NCI-H2107 (cell line): ENCODE results near the gene SCGB1D1.
"Not testable (repeated sequence)": the region's sequence is repeated elsewhere in the genome, so short reads cannot be mapped to it uniquely, and the experiment has no call there.

Experiments
- DNase-seq: peaks from one replicate; lab custom pipeline; 2025; lab: John Stamatoyannopoulos, UW

SCGB1D1 gene

DNA sequence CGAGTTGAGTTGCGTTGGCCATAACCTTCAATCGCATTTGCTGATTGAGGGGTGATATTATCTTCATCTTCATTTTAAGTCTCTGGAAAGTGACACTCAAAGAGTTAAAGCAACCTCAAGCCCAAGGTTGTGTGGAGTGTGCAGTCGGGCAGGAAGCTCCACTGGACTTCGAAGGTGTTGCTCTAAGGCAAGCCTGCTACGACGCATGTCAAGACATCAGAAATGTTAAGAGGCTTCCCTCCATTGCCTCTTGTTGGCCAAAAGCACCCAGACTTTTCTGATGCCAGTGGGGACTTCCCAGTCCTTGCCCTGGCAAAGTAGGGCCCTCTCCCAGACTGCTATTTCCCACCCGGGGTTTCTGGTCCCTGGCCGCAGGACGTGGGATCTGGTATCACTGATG lies 23.6 kb upstream of the SCGB1D1 start:
- DNase-seq = no peak

DNA sequence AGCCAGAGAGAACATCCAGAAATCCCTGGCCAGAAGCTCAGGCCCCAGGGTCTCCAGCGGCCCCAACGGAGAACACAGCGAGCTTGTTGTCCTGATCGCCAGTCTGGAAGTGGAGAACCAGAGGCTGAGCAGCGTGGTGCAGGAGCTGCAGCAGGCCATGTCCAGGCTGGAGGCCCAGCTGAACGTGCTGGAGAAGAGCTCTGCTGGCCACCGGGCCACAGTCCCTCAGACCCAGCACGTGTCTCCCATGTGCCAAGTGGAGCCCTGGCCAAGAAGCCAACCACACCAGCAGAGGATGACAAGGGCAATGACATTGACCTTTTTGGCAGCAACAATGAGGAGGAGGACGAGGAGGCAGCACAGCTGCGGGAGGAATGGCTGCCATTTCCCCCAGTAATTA lies 20.6 kb upstream of the SCGB1D1 start:
- no peak for DNase-seq

DNA sequence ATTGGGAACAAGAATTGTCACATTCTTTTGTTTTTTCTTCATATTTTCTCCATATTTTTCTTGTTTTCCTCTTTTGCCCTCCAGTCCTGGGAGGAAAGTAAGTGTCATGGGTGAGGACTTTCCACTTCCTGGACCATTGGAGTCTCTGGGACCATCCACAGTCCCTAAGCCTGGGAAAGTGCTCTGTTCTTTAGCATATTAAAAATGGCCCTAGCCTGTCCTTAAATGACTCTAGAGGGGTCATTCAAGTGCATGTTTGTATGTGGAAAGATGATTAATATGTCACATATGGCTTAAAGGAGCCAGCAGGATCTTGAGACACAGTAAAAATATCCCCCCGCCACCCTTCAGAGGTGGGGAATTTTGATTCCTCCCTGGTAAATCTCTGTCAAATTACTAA lies 20.1 kb upstream of the SCGB1D1 start:
- no peak for DNase-seq

DNA sequence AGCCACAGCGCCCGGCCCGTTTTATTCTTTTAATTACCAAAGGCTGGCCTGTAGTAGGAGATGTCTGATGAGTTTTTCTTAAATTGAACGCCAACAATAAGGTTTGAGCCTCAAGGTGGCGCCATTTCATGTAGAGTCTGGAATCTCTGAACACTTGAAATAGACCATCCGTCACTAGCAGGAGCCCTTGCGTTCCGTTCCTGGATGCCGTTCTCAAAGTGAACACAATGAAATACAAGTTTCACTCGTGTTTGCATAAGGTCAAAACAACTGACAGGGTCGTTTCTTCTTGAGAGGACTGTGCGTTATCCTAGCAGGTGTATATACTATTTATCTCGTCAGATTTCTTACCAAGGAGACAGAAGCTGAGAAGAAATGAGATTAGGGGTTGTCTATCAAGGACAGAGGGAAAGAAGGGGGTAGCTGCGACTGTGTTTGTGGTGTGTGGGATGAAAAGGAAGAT lies 18.7 kb upstream of the SCGB1D1 start:
- DNase-seq = peak; percentile 57

DNA sequence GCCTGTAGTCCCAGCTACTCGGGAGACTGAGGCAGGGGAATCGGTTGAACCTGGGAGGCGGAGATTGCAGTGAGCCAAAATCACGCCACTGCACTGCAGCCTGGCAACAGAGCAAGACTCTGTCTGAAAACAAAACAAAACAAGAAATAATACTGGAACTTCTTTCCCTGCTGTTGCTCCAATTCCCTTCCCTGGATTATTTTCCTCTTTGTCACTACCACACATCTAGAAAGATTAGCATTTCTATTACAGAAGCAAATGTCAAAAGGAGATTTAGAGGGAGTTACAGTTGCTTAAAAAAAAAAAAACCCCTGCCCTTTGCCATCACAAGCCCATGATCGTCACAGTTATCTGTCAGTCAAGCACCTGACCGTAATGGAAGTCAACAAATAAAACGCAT lies 17.7 kb upstream of the SCGB1D1 start:
- no peak for DNase-seq

DNA sequence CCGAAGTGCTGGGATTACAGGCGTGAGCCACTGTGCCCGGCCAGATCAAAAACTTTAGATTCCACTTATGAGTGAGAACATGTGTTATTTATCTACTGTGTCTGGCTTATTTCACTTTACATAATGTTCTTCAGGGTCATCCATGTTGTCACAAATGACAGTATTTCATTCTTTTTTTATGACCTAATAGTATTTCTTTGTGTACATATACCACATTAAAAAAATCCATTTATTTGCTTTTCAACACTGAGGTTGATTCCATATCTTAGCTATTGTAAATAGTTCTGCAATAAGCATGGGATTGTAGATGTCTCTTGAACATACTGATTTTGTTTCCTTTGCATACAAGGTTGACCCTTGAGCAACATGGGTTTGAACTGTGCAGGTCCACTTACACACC lies 13.2 kb upstream of the SCGB1D1 start:
- DNase-seq = no peak

DNA sequence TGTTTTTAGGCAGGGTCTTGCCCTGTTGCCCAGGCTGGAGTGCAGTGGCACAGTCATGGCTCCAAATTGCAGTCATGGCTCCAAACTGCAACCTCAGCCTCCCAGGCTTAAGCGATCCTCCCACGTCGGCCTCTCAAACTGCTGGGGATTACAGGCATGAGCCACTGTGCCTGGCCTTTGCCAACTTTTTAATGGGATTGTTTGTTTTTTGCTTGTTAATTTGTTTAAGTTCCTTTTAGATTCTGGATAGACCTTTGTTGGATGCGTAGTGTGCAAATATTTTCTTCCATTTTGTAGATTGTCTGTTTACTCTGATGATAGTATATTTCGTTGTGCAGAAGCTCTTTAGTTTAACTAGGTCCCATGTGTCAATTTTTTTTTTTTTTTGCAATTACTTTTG lies 10.0 kb upstream of the SCGB1D1 start:
- no peak for DNase-seq

DNA sequence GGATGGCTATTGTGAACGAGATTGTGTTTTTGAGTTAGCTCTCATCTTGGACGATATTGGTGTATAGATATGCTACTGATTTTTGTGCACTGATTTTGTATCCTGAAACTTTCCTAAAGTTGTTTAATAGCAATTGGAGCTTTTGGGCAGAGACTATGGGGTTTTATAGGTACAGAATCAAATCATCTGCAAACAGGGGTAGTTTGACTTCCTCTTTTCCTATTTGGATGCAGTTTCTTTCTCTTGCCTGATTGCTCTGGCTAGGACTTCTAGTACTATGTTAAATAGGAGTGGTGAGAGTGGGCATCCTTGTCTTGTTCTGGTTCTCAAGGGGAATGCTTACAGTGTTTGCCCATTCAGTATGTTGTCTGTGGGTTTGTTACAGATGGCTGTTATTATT lies 8.9 kb upstream of the SCGB1D1 start:
- no peak for DNase-seq

DNA sequence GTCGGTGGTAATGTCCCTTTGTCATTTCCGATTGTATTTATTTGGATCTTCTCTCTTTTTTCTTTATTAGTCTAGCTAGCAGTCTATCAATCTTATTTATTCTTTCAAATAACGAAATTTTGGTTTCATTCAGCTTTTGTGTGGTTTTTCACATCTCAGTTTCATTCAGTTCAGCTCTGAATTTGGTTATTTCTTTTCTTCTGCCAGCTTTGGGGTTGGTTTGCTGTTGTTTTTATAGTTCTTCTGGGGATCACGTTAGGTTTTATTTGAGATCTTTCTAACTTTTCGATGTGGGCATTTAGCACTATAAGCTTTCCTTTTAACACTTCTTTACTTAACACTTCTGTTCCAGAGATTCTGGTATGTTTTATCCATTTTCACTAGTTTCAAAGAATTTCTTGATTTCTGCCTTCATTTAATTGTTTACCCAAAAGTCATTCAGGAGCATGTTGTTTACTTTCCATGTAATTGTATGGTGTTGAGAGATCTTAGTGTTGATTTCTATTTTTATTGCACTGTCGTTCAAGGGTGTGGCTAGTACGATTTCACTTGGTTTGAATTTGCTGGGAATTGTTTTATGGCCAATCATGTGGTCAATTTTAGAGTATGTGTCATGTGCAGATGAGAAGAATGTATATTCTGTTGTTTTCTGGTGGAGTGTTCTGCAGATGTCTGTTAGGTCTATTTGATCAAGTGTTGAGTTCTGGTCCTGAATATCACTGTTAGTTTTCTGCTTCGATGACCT lies 7.7 kb upstream of the SCGB1D1 start:
- DNase-seq = no peak

DNA sequence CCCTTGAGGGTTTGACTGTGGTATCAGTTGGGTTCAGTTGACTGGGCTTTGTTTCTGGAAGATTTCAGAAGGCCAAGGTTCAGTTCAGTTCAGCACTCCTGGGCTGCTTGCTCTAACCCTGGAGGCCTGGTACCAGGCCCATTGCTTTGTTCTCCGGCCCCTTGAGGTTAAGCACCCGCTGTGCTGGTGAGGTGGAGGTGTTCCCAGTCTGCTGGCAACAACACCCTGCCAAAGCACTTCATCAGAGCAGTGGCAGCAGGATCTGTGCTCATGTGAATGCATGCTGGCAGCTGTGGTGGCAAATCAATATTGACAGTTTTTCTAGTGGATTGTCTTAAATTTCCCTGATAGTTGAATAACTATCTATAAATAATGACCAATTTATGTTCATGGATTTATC lies 3.8 kb upstream of the SCGB1D1 start:
- peak; percentile 62 for DNase-seq

DNA sequence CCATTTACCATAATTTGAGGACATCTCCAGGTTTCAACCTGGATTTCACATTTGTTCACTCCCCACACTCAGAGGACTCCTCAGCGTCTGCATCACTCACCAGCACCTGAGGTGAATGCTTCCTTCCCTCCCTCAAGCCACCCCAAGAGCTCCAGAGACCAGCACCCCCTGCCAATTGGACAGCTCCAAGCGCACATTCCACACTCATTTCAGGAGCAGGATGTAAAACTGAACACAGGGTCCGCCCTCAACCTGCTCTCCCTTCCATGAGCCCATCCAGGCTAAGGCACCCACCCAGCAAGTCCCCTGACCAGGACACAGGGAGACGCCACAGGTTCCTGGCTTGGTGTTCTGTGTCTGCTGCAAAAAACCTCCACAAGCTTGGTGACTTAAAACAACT lies 3.9 kb downstream of the SCGB1D1 start:
- DNase-seq = no peak

DNA sequence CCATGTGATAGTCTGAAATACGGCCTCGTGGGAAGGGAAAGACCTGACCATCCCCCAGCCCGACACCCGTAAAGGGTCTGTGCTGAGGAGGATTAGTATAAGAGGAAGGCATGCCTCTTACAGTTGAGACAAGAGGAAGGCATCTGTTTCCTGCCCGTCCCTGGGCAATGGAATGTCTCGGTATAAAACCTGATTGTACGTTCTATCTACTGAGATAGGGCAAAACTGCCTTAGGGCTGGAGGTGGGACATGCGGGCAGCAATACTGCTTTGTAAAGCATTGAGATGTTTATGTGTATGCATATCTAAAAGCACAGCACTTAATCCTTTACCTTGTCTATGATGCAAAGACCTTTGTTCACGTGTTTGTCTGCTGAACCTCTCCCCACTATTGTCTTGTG lies 5.0 kb downstream of the SCGB1D1 start:
- DNase-seq = not testable (repeated sequence)

DNA sequence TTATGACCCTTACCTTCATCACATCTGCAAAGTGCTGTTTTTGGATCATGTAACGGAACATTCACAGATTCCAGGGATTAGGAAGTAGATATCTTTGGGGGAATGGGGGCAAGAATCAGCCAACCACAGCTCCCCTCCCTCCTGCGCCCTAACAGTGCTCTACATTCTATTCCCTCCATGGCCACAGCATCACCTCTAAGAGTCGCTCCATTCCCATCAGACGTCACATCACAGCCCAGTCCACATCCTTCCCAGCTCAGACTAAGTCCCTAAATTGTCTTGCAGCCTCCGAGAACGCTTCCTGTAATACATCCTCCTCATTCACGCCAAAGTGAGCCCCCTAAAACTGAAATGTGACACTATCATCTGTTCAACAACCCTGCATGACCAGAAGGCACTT lies 5.9 kb downstream of the SCGB1D1 start:
- DNase-seq = peak; percentile 8

DNA sequence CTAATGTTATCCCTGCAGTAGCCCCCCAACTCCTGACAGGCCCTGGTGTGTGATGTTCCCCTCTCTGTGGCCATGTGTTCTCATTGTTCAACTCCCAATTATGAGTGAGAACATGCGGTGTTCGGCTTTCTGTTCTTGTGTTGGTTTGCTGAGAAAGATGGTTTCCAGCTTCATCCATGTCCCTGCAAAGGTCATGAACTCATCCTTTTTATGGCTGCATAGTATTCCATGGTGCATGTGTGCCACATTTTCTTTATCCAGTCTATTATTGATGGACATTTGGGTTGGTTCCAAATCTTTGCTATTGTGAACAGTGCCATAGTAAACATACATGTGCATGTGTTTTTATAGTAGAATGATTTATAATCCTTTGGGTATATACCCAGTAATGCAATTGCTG lies 7.4 kb downstream of the SCGB1D1 start:
- not testable (repeated sequence) for DNase-seq

DNA sequence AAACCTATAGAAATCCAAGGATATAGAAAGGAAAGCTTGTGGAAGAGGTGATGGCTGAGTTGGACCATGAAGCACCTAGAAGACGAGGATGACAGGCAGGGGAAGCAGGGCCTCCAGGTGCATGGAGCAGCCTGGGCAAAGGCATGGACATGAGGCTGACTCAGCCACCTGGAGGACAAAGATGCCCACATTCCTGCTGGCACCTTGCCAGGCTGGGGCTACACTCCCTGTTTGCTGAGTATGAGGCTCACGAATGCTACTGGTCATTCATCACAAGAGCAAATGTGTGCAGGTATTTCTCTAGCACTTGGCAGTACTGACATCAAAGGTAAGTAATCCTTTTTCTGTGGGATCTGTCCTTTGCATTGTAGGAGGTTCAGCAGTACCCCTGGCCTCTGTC lies 11.4 kb downstream of the SCGB1D1 start:
- no peak for DNase-seq

DNA sequence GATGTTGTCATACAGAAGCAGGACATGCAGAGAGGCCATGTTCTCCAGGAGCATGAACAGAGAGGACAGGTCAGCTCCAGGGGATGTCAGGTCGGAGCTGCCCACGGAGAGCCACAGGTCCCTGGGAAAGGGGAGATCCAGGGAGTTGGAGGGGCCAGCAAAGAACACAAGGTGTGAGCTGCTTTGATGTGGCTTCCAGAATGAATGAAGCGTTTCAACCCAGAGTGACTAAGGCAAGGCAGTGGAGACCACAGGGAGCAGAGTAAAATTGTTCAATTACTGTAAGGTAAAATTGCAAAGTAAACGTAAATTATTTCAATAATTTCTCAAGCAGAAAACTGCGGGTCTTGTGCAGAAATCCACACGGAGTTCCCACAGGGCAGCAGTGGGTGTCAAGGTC lies 12.9 kb downstream of the SCGB1D1 start:
- DNase-seq = no peak

DNA sequence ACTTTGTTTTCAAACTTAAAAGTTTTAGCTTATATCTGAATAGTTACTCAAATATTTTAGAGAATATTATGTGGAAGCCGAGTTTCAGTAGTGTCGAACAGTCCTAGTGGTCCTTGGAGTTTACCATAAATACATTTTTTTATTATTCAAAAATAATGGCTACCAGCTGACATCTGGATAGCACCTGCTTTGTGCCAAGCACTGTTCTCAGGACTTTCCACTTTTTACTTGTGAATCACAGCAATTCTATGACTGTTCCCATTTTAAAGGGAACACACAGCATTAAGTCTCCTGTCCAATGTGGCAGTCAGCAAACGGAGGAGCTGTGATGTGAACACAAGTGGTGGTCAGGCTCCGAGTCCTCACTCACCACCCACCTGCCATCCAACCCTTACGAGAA lies 14.4 kb downstream of the SCGB1D1 start:
- DNase-seq = no peak

DNA sequence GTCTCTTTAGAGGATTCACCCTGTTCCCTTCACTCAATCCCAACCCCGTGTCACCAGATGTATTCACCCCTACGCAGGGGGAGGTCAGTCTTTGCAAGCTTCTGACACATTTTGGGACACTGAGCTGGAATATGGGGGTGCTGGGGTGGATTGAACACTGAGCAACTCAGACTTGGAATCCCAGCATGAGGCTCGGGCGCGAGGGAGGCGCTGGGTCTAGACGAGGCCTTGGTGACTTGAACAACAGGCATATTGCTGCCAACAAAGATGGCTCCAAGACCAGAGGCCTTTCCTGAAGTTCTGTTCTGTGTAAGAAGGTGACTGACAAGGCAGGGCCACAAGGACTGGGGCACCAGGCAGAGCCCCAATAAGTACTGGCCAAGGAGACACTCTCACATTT lies 15.4 kb downstream of the SCGB1D1 start:
- no peak for DNase-seq

DNA sequence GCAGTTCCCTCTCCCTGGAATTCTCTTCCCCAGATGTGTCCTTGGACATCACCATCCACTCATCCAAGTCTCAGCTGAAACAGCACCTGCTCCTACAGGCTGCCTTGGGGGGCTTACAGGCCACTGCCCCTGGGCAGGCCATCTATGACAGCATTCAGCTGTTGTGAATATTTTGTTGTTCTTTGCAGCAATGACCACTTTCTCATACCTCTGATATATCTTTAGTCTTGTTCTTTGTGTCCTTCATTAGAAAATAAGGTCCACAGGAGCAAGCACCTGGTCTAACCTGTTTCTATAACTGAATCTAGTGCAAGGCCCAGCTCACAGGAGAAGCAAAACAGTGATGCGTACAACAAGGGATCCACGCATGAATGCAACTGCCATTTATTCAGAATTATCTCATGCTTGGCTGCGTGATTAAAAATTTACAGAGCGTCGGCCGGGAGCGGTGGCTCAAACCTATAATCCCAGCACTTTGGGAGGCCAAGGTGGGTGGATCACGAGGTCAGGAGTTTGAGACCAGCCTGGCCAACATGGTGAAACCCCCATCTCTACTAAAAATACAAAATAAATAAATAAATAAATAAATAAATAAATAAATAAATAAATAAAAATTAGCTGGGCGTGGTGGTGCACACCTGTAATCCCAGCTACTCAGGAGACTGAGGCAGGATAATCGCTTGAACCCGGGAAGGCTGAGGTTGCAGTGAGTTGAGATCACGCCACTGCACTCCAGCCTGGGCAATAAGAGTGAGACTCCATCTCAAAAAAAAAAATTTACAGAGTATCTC lies 16.5 kb downstream of the SCGB1D1 start:
- DNase-seq = not testable (repeated sequence)

DNA sequence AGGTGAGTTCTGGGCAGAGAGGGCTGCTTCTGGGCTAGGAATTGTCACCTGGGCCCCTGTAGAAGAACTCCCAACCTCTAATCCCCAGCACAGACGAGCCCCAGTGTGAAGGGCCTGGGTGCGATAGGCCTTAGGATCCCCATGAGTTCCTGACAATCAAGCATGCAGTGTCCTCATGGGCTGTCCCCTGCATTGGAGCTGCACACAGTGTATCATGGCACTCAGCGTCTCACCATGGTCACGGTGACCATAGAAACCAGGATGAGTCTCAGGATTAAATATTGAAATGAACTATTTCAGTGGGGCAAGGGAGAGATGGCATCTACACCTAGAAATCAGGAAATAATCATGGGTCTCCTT lies 18.7 kb downstream of the SCGB1D1 start:
- no peak for DNase-seq

DNA sequence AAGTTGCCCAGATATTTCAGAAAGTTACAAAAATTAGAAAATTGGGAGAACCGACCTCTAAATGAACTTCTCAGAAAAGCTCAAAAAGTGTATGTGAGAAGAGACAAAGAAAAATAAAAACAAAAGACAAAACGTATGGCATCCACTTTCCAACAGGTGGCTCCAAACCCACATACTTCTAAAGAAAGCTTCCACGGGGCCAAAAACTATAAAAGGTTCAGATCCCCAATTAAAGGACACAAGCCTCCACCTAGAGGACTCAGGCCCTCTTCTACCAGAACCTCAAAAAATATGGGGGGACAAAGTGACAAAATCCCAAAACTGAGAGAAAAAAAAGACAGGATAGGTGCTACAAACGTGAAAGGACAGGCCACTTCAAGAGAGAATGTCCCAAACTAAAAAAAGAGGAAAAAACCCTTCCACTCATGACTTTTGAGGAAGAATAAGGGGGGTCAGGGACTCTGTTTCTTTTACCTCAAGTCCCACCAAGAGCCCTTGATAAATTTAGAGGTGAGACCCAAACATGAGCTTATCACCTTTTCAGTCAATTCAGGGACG lies 27.3 kb downstream of the SCGB1D1 start:
- no peak for DNase-seq

DNA sequence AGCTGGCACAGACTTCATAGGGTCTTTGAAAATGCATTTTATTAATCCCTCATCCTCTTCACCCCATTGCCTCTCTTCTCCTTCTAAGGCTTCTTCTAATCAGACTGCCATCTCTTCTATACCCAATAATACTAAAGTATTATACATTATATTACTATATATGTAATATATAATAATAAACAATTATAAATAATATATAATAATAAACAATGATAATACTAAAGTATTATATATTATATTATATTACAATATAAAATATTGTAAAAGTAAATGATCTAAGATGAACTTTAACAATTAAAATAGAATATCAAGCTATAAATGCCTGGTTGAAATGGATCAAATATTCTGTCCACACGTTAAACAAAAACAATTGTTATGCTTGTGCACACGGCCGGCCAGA lies 31.5 kb downstream of the SCGB1D1 start:
- no peak for DNase-seq

DNA sequence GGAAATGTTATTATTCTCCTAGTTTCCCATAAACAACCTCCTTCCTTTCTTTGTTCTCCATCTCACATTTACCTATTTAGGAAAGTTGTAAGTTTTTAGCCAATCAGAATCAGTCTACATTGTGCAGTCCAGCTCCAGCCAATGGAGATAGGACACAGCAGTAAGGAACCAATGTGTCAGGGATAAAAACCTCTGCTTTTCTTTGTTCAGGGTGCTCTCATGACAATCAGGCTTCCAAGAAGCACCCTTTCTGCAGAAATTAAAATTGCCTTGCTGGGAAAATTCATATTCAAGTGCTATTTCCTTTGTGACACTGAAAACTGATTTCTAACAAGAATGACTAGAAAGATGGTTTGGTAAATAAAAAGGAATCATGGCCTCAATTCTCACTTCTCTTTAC lies 33.1 kb downstream of the SCGB1D1 start:
- no peak for DNase-seq
